Rectal smooth muscle tissue (tissue), 1 donor: ENCODE results near the gene PFN4.

Experiments used
- H3K27ac ChIP-seq: one replicate; pipeline ENCODE4 v1.7.0; 2013; ENCODE audit warnings: low read depth, low read length, inconsistent platforms
- H3K27me3 ChIP-seq: one replicate; pipeline ENCODE4 v1.7.0; 2013; ENCODE audit warnings: low read length; ENCODE audit not compliant: control insufficient read depth, insufficient read depth
- H3K36me3 ChIP-seq: one replicate; pipeline ENCODE4 v1.7.0; 2013; ENCODE audit warnings: low read length; ENCODE audit not compliant: control insufficient read depth, insufficient read depth
- H3K4me1 ChIP-seq: one replicate; pipeline ENCODE4 v1.7.0; 2013; ENCODE audit warnings: low read length; ENCODE audit not compliant: control insufficient read depth, insufficient read depth
- H3K4me3 ChIP-seq: one replicate; pipeline ENCODE4 v1.7.0; 2013; ENCODE audit warnings: low read length
- H3K9ac ChIP-seq: one replicate; pipeline ENCODE4 v1.7.0; 2013; ENCODE audit warnings: low read length

PFN4 gene, protein sequence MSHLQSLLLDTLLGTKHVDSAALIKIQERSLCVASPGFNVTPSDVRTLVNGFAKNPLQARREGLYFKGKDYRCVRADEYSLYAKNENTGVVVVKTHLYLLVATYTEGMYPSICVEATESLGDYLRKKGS

GRCh38 chr2:24123195-24123921 is at the start of gene PFN4, which contains the start of gene FAM228B:
Gene PFN4 (minus strand): TSS chr2:24123334. CDS start chr2:24122535, 799 bp downstream.
Gene FAM228B (plus strand): TSS chr2:24123469. CDS start chr2:24124362, 893 bp downstream.
- Histone ChIP-seq H3K27ac (peak within 1 kb of the TSS; percentile 90), H3K4me1 (peaks cover 9% of the 10 kb centered on the region), H3K27me3 (no peaks in the 10 kb centered on the region), H3K4me3 (peak within 1 kb of the TSS; percentile 94), H3K36me3 (no peaks in the 10 kb centered on the region), H3K9ac (peak within 1 kb of the TSS; percentile 70)

- Histone ChIP-seq H3K27me3 (no peaks in the 10 kb centered on the region), H3K27ac (no peak overlapping the region), H3K4me3 (no peak overlapping the region), H3K4me1 (no peaks in the 10 kb centered on the region), H3K36me3 (no peaks in the 10 kb centered on the region), H3K9ac (no peak overlapping the region)
Measured at GRCh38 chr2:24169023-24169422, 45.9 kb upstream of the PFN4 start.

DNA sequence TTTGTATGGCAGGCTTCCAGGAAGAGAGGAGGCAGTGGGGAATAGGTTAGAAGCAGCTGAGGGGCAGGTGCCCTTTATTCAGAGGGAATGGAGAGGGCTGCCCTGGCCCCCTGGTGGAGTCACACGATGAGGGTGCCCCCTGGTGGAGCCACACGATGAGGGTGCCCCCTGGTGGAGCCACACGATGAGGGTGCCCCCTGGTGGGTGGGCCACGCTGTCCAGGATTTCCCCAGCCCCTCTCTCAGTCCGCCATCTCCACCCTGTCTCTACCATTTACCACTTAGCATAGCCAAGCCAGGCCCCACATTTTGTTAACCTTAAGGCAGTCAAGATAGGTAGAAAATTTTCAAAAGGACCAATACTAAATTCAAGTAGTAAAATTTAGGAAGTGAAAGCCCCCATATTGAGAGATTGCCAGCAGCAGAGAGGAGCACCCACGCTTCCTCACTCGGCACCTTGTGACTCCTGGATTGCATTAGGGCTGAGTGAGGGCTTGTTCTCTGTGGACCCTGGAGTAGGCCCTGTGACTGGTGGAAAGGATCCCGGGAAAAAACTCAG is 41.4 kb upstream of the PFN4 start:
- Histone ChIP-seq H3K4me1 (no peaks in the 10 kb centered on the region), H3K27ac (no peak overlapping the region), H3K36me3 (no peaks in the 10 kb centered on the region), H3K27me3 (no peaks in the 10 kb centered on the region), H3K4me3 (no peak overlapping the region), H3K9ac (no peak overlapping the region)

GRCh38 chr2:24163601-24164000 is 40.5 kb upstream of the PFN4 start:
- H3K27ac ChIP-seq = no peak overlapping the region
- no peaks in the 10 kb centered on the region for H3K4me1 ChIP-seq
- H3K9ac ChIP-seq = no peak overlapping the region
- no peaks in the 10 kb centered on the region for H3K36me3 ChIP-seq
- H3K4me3 ChIP-seq = no peak overlapping the region
- no peaks in the 10 kb centered on the region for H3K27me3 ChIP-seq

- Histone ChIP-seq H3K27me3 (no peaks in the 10 kb centered on the region), H3K4me1 (no peaks in the 10 kb centered on the region), H3K4me3 (no peak overlapping the region), H3K27ac (no peak overlapping the region), H3K36me3 (no peaks in the 10 kb centered on the region), H3K9ac (no peak overlapping the region)
Measured at GRCh38 chr2:24163186-24163585, 40.1 kb upstream of the PFN4 start.

DNA sequence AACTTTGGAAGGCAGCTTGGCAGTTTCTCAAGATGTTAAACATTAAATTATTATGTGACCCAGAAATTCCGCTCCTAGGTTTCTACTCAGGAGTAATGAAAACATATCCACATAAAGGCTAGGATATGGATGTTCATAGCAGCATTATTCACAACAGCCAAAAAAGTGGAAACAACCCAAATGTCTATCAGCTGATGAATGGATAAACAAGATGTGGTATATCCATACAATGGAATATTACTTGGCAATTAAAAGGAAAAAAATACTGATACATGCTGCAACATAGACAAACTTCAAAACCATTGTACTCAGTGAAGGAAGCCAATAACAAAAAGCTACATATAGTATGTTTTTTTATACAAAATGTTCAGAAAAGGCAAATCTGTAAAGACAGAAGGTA is 39.4 kb upstream of the PFN4 start:
- Histone ChIP-seq H3K9ac (no peak overlapping the region), H3K27ac (no peak overlapping the region), H3K4me3 (no peak overlapping the region), H3K27me3 (no peaks in the 10 kb centered on the region), H3K4me1 (no peaks in the 10 kb centered on the region), H3K36me3 (peaks cover 2% of the 10 kb centered on the region)

DNA sequence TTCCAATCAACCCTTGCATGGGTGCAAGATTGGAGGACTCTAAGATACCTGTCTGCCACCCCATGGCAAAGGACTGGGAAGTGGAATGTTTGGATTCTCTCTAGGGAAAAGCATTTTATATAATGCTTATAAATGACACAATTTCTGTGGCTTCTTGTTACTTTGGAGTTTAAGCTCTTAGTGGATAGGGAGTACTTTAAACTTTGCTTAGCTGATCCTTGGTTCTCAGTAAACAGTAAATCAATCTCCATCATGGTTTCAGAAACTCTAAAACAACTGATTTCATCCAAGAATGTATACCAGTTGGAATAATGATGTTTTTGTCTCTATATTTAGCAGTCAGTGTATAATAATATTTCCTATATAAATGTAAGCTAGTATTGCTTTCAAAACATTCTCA is 37.6 kb upstream of the PFN4 start:
- Histone ChIP-seq H3K9ac (no peak overlapping the region), H3K4me1 (no peaks in the 10 kb centered on the region), H3K36me3 (peaks cover 2% of the 10 kb centered on the region), H3K27me3 (no peaks in the 10 kb centered on the region), H3K27ac (no peak overlapping the region), H3K4me3 (no peak overlapping the region)

GRCh38 chr2:24159708-24160107 is 36.6 kb upstream of the PFN4 start:
- Histone ChIP-seq H3K4me1 (no peaks in the 10 kb centered on the region), H3K27me3 (no peaks in the 10 kb centered on the region), H3K9ac (no peak overlapping the region), H3K27ac (no peak overlapping the region), H3K36me3 (peaks cover 2% of the 10 kb centered on the region), H3K4me3 (no peak overlapping the region)

DNA sequence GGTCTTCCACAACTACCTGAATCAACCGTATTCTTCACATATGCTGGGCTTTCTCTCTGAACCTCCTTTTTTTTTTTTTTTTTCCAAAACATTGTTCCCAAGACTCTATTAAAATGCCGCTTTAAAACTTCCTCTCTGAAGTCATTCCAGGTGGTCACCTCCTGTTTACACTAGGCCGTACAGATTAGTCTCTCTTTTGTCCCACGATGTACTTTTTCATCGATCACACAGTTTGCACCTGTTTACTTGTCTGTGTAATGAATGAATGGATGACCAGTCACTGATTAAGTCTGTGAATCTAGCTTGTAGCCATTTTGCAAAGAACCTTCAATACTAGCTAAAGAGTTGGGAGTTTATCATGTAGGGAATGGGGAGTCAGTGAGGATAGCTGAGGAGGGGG is 35.0 kb upstream of the PFN4 start:
- peaks cover 4% of the 10 kb centered on the region for H3K36me3 ChIP-seq
- H3K27me3 ChIP-seq = no peaks in the 10 kb centered on the region
- no peak overlapping the region for H3K27ac ChIP-seq
- no peak overlapping the region for H3K4me3 ChIP-seq
- H3K4me1 ChIP-seq = no peaks in the 10 kb centered on the region
- H3K9ac ChIP-seq = no peak overlapping the region

DNA sequence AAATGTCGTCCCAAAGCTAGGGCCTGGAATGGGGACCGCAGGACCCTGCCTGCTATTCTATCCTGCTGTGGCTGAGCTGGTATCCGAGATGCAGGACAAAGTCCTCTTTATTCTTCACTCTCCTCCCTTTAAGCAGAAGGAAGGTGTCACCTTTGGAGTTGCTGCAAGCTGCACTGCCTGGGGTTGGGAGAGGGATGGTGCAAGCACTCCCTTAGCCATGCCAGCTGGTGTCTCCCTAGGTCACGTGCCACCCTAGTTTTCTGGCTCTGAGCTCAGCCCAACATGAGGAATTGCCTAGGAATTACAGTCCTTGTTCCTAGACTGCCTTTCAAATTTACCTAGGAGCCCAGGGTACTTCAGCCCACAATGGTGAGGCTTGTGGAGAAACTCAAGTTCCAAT is 30.3 kb upstream of the PFN4 start:
- peaks cover 4% of the 10 kb centered on the region for H3K36me3 ChIP-seq
- H3K27ac ChIP-seq = no peak overlapping the region
- H3K27me3 ChIP-seq = no peaks in the 10 kb centered on the region
- H3K4me1 ChIP-seq = no peaks in the 10 kb centered on the region
- H3K4me3 ChIP-seq = no peak overlapping the region
- H3K9ac ChIP-seq = no peak overlapping the region

GRCh38 chr2:24152413-24153197 is 29.5 kb upstream of the PFN4 start:
- Histone ChIP-seq H3K36me3 (peaks cover 3% of the 10 kb centered on the region), H3K4me3 (no peak overlapping the region), H3K27me3 (no peaks in the 10 kb centered on the region), H3K9ac (no peak overlapping the region), H3K27ac (no peak overlapping the region), H3K4me1 (no peaks in the 10 kb centered on the region)

DNA sequence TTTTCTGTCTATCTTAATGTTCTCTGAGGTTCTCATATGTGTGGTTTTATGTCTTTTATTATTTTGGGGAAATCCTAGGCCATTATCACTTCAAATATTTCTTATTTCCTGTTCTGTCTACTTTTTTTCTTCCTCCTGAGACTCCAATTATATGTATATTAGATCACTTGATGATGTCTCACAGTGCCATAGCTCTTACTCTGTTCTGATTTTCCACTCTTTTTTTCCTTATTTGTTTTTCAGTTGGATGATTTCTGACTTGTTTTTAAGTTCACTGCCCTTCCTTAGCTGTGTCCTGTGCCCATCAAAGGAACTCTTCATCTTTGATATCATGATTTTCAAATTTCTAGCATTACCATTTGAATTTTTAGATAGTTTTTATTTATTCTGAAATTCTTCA is 24.2 kb upstream of the PFN4 start:
- Histone ChIP-seq H3K36me3 (no peaks in the 10 kb centered on the region), H3K9ac (no peak overlapping the region), H3K4me3 (no peak overlapping the region), H3K4me1 (no peaks in the 10 kb centered on the region), H3K27ac (no peak overlapping the region), H3K27me3 (no peaks in the 10 kb centered on the region)
